Measurements from ENCODE around the gene PCNX2.

GRCh38 chr1:232993555-232993954 is 302.0 kb downstream of the PCNX2 start:
- TF ChIP-seq CTCF (IDR thresholded peaks at IDR 0.05) = no peak
- no peak for TF ChIP-seq EZH2 (IDR thresholded peaks at IDR 0.05; ENCODE audit: borderline replicate concordance, insufficient read depth, low read depth, low read length, poor library complexity, severe bottlenecking)

All from B cell (primary cell).